Astrocyte (in vitro differentiated cells and primary cell): ENCODE measurements around the gene TMSB10.

Experiments
- EZH2 ChIP-seq: IDR thresholded peaks from 2 replicates; pipeline ENCODE4 v1.6.1; 2012; ENCODE audit warnings: mild to moderate bottlenecking, low read length, inconsistent platforms; ENCODE audit not compliant: insufficient read depth
- TF ChIP-seq, protein P1 (sequence below): IDR thresholded peaks from 2 replicates; pipeline ENCODE4 v1.5.1; 2011; ENCODE audit warnings: low read depth, mild to moderate bottlenecking, inconsistent platforms, low read length, moderate library complexity; ENCODE audit not compliant: insufficient read depth

DNA sequence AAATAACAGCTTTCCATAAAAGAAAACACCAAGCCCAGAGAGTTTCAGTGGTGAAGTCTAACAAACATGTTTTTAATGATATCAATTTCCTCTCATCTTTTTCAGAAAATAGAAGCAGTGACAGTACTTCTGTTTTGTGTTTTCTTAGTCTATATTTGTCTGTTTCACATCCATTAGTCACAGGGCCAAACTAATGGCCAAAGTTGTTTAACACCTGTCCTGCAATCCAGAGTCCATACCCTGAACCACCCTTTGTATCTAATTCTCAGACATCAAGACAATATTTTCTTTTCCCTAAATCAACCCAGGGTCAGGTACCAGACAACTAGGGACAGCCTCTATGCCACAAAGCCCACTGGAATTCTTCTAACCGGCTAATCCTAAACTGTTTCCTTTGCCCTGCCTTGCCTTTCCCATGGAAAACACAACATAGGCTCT, 25.9 kb downstream of the TMSB10 start:
- TF ChIP-seq, protein P1, sequence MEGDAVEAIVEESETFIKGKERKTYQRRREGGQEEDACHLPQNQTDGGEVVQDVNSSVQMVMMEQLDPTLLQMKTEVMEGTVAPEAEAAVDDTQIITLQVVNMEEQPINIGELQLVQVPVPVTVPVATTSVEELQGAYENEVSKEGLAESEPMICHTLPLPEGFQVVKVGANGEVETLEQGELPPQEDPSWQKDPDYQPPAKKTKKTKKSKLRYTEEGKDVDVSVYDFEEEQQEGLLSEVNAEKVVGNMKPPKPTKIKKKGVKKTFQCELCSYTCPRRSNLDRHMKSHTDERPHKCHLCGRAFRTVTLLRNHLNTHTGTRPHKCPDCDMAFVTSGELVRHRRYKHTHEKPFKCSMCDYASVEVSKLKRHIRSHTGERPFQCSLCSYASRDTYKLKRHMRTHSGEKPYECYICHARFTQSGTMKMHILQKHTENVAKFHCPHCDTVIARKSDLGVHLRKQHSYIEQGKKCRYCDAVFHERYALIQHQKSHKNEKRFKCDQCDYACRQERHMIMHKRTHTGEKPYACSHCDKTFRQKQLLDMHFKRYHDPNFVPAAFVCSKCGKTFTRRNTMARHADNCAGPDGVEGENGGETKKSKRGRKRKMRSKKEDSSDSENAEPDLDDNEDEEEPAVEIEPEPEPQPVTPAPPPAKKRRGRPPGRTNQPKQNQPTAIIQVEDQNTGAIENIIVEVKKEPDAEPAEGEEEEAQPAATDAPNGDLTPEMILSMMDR: no peak
- TF ChIP-seq EZH2: no peak
